Measurements from ENCODE around the gene RHO.

RHO gene

DNA sequence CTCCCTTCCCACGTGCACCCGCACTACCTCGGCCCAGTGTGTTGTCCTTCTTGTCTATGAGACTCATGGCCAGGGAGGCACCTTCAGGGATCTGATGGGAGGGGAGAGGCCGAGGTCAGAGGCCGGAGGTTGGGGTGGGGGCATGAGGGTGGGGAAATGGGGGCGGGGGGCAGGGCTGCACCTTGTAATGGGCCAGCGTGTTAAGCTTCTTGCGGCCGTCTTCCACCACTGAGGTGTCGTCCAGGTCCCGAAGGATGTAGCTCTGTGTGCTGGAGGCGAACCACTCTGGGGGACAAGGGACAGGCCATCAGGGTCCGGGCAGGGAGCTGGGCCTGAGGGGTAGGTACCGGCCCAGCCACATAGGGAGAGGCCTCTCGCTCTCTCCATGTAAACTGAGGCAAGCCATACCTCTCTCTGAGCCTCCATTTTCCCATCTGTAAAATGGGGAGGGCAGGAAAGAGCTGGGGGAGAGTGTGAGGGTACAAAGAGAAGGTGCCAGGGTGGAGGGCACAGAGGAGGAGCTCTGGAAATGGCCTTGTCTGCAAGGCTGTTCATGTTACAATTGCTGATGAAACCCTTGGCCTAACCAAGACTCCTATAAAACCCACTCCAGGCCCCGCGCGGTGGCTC is 33.3 kb downstream of the RHO start:
- H3K4me1 ChIP-seq (ENCODE audit: low read depth, poor library complexity, severe bottlenecking): peaks cover 6% of the 10 kb centered on the region
- H3K9ac ChIP-seq: no peak overlapping the region
- no peaks in the 10 kb centered on the region for H3K27me3 ChIP-seq (ENCODE audit: insufficient read depth, low read depth)
- H3K27ac ChIP-seq: no peak overlapping the region
- H3K4me2 ChIP-seq: no peak overlapping the region
- H3K36me3 ChIP-seq (ENCODE audit: insufficient read depth): no peaks in the 10 kb centered on the region
- no peaks in the 10 kb centered on the region for H4K20me1 ChIP-seq (ENCODE audit: insufficient read depth)
- H3K4me3 ChIP-seq (IDR thresholded peaks at IDR 0.05; ENCODE audit: insufficient read depth, low read depth, low read length): no peak overlapping the region
- H3K79me2 ChIP-seq (ENCODE audit: insufficient read depth, low read depth): no peaks in the 10 kb centered on the region
- H2AFZ ChIP-seq (ENCODE audit: low read depth): no peak overlapping the region
- TF ChIP-seq, protein P1, sequence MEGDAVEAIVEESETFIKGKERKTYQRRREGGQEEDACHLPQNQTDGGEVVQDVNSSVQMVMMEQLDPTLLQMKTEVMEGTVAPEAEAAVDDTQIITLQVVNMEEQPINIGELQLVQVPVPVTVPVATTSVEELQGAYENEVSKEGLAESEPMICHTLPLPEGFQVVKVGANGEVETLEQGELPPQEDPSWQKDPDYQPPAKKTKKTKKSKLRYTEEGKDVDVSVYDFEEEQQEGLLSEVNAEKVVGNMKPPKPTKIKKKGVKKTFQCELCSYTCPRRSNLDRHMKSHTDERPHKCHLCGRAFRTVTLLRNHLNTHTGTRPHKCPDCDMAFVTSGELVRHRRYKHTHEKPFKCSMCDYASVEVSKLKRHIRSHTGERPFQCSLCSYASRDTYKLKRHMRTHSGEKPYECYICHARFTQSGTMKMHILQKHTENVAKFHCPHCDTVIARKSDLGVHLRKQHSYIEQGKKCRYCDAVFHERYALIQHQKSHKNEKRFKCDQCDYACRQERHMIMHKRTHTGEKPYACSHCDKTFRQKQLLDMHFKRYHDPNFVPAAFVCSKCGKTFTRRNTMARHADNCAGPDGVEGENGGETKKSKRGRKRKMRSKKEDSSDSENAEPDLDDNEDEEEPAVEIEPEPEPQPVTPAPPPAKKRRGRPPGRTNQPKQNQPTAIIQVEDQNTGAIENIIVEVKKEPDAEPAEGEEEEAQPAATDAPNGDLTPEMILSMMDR (conservative IDR thresholded peaks at IDR 0.05; ENCODE audit: low read depth, low read length): no peak

DNA sequence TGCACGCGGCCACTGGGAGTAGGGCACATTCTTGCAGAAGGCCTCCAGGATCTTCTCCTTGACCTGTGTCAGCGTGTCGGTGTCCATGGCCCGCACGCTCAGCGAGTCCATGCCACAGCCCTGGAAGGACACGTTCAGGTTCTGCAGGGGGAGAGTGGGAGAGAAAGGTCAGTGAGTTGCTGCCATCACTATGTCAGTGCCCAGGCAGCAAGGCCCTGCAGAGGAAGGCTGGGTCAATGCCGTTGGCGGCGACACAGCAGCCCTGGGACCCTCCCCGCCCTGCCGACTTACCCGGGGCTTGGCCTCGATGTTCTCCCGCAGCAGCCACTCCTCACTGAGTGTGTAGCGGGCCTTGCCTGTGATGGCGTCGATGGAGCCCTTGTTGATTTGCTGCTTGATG is 34.4 kb downstream of the RHO start:
- Histone ChIP-seq H3K4me1 (ENCODE audit: low read depth, poor library complexity, severe bottlenecking) (peaks cover 6% of the 10 kb centered on the region), H3K36me3 (ENCODE audit: insufficient read depth) (no peaks in the 10 kb centered on the region), H3K4me3 (IDR thresholded peaks at IDR 0.05; ENCODE audit: insufficient read depth, low read depth, low read length) (no peak overlapping the region), H3K9ac (no peak overlapping the region), H3K27ac (no peak overlapping the region), H3K79me2 (ENCODE audit: insufficient read depth, low read depth) (no peaks in the 10 kb centered on the region), H2AFZ (ENCODE audit: low read depth) (no peak overlapping the region), H4K20me1 (ENCODE audit: insufficient read depth) (no peaks in the 10 kb centered on the region), H3K27me3 (ENCODE audit: insufficient read depth, low read depth) (no peaks in the 10 kb centered on the region), H3K4me2 (no peak overlapping the region)
- TF ChIP-seq, protein P1 (conservative IDR thresholded peaks at IDR 0.05; ENCODE audit: low read depth, low read length): no peak

DNA sequence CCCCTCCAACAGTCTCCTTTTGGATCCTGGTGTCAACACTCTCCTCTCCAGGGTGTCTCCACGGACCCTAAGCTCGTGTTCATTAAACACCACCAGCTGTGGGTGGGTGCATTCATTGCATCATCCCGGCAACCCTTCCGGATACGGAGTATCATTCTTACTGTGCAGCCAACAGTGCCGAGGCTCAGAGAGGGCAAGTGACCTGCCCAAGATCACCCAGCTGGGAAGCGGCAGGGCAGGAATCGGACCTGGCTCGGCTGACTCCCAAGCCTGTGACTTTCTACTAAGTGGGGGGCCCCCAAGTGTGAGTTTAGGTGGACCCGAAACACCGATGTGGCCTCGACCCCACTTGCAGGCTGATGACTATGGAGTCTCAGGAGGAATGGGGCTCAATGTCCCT is 34.9 kb downstream of the RHO start:
- TF ChIP-seq, protein P1 (conservative IDR thresholded peaks at IDR 0.05; ENCODE audit: low read depth, low read length): no peak
- Histone ChIP-seq H4K20me1 (ENCODE audit: insufficient read depth) (no peaks in the 10 kb centered on the region), H3K36me3 (ENCODE audit: insufficient read depth) (no peaks in the 10 kb centered on the region), H2AFZ (ENCODE audit: low read depth) (no peak overlapping the region), H3K79me2 (ENCODE audit: insufficient read depth, low read depth) (no peaks in the 10 kb centered on the region), H3K4me3 (IDR thresholded peaks at IDR 0.05; ENCODE audit: insufficient read depth, low read depth, low read length) (no peak overlapping the region), H3K4me1 (ENCODE audit: low read depth, poor library complexity, severe bottlenecking) (peaks cover 6% of the 10 kb centered on the region), H3K27ac (no peak overlapping the region), H3K27me3 (ENCODE audit: insufficient read depth, low read depth) (no peaks in the 10 kb centered on the region), H3K4me2 (no peak overlapping the region), H3K9ac (no peak overlapping the region)

DNA sequence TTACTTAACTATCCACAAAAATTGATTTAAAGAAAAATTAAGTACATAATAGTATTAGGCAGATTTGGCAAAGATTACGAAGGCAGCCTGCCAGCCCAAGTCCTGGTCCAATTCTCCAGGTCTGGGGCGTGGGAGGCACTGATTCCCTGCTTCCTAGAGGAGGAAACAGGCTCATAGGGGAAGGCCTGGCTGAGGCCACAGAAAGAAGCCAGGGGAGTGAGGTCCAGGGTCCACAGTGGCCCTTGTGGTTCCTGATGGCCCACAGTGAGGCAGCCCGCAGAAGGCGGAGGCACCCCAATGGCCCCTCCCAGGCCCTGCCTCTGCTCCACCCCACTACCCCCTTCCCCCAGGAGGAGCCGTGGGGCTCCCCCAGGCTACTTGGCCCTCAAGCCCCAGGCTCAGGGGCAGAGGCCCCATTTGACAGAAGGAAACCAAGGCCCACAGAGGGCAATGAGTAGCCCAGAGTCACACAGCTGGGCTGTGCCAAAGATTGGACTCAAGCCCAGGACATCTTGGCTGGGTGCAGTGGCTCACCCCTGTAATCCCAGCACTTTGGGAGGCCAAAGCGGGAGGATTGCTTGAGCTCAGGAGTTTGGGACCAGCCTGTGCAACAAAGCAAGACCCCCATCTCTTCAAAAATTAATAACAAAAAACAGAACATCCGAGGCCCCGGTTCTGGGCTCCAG is 35.6 kb downstream of the RHO start:
- TF ChIP-seq, protein P1 (conservative IDR thresholded peaks at IDR 0.05; ENCODE audit: low read depth, low read length): no peak
- H3K4me2 ChIP-seq: no peak overlapping the region
- no peaks in the 10 kb centered on the region for H4K20me1 ChIP-seq (ENCODE audit: insufficient read depth)
- H3K36me3 ChIP-seq (ENCODE audit: insufficient read depth): no peaks in the 10 kb centered on the region
- no peak overlapping the region for H3K27ac ChIP-seq
- H3K4me1 ChIP-seq (ENCODE audit: low read depth, poor library complexity, severe bottlenecking): peaks cover 2% of the 10 kb centered on the region
- no peak overlapping the region for H3K9ac ChIP-seq
- H2AFZ ChIP-seq (ENCODE audit: low read depth): no peak overlapping the region
- H3K79me2 ChIP-seq (ENCODE audit: insufficient read depth, low read depth): no peaks in the 10 kb centered on the region
- no peak overlapping the region for H3K4me3 ChIP-seq (IDR thresholded peaks at IDR 0.05; ENCODE audit: insufficient read depth, low read depth, low read length)
- no peaks in the 10 kb centered on the region for H3K27me3 ChIP-seq (ENCODE audit: insufficient read depth, low read depth)

Data from KMS-11 (cell line).